CD8-positive, alpha-beta memory T cell (primary cell): ENCODE results near the gene TNRC6C. TPM values are rescaled to one million over a fixed set of nuclear protein-coding genes. Genes with fewer than 3 reads are reported as not detected.
"Not testable (repeated sequence)": the region's sequence is repeated elsewhere in the genome, so short reads cannot be mapped to it uniquely, and the experiment has no call there.

Experiments
- CTCF ChIA-PET: fragments of 350-600 bp; sonication (Branson Sonifier 250); formaldehyde crosslinking; loops from one replicate; lab custom pipeline; 2021; ENCODE audit warnings: antibody characterized with exemption; lab: Charles Lee
- POLR2A ChIA-PET: fragments of 350-600 bp; sonication (Branson Sonifier 250); formaldehyde crosslinking; loops from one replicate; lab custom pipeline; 2021; ENCODE audit warnings: antibody characterized with exemption; lab: Charles Lee
- DNase-seq, 5 donors: peaks; one replicate each; pipeline versions ENCODE4 v3.0.0 to v3.0.0-alpha.2; 2020 to 2022; ENCODE audit warnings: mixed read lengths in 1 of 5
- H3K27ac ChIP-seq: one replicate; pipeline ENCODE4 v1.7.0; 2013; ENCODE audit warnings: low read depth, mild to moderate bottlenecking, low read length, moderate library complexity
- H3K27me3 ChIP-seq: 2 replicates; pipeline ENCODE4 v1.7.0; 2013; ENCODE audit warnings: low read length, mild to moderate bottlenecking; ENCODE audit not compliant: insufficient read depth, poor library complexity, severe bottlenecking
- H3K36me3 ChIP-seq: 2 replicates; pipeline ENCODE4 v1.7.0; 2013; ENCODE audit warnings: mild to moderate bottlenecking, low read length, moderate library complexity; ENCODE audit not compliant: insufficient read depth
- H3K4me1 ChIP-seq: 2 replicates; pipeline ENCODE4 v1.7.0; 2013; ENCODE audit warnings: mild to moderate bottlenecking, low read length, moderate library complexity; ENCODE audit not compliant: insufficient read depth
- H3K4me3 ChIP-seq: 2 replicates; pipeline ENCODE4 v1.7.0; 2013; ENCODE audit warnings: mild to moderate bottlenecking, low read length
- H3K9me3 ChIP-seq: 2 replicates; pipeline ENCODE4 v1.7.0; 2013; ENCODE audit warnings: mild to moderate bottlenecking, low read length
- H3K27ac Mint-ChIP-seq, 8 donors: one replicate each; pipeline ENCODE4 v1.8.0; 2020 to 2021; ENCODE audit warnings: mixed read lengths in 8 of 8, mild to moderate bottlenecking in 6 of 8, inconsistent platforms in 3 of 8, moderate library complexity in 3 of 8
- H3K27me3 Mint-ChIP-seq, 2 donors: one replicate each; pipeline ENCODE4 v1.8.0; 2020 to 2021; ENCODE audit warnings: mixed read lengths in 2 of 2, mild to moderate bottlenecking in 1 of 2, moderate library complexity in 1 of 2
- H3K36me3 Mint-ChIP-seq, 3 donors: one replicate each; pipeline ENCODE4 v1.8.0; 2020 to 2021; ENCODE audit warnings: mixed read lengths in 3 of 3, inconsistent platforms in 1 of 3, mild to moderate bottlenecking in 1 of 3
- H3K4me1 Mint-ChIP-seq, 3 donors: one replicate each; pipeline ENCODE4 v1.8.0; 2020 to 2021; ENCODE audit warnings: mixed read lengths in 3 of 3, inconsistent platforms in 1 of 3, mild to moderate bottlenecking in 1 of 3
- H3K4me3 Mint-ChIP-seq, 7 donors: one replicate each; pipeline ENCODE4 v1.8.0; 2020 to 2021; ENCODE audit warnings: mixed read lengths in 7 of 7, mild to moderate bottlenecking in 6 of 7, moderate library complexity in 4 of 7, inconsistent platforms in 2 of 7
- H3K9me3 Mint-ChIP-seq, 5 donors: one replicate each; pipeline ENCODE4 v1.8.0; 2020 to 2022; ENCODE audit warnings: mixed read lengths in 5 of 5, mild to moderate bottlenecking in 3 of 5, moderate library complexity in 2 of 5, inconsistent platforms in 1 of 5
- polyA plus RNA-seq: library from polyadenylated mRNA; unstranded; fragments of 300-500 nt; fragmentation: Illumina TruSeq; gene quantifications from one replicate; pipeline ENCODE4 v1.2.3, GENCODE V29; 2021
- total RNA-seq, 2 experiments: library from RNA; stranded (reverse); gene quantifications; one replicate each; pipeline ENCODE4 v1.2.3, GENCODE V29; 2021

The TNRC6C gene
- total and polyA plus RNA-seq, 3 experiments from 2014 or later, result 7.4 to 28.1 (median 25.9) TPM

- ChIA-PET POLR2A (interaction anchor here (0.7 kb wide), 1 partner anchor 66 kb away, joined by 3 read pairs; no protein-coding TSS in a partner anchor), CTCF (interaction anchor here (0.7 kb wide), 1 partner anchor 24 kb away, joined by 3 read pairs; no protein-coding TSS in a partner anchor)
- Mint-ChIP-seq H3K36me3 (peaks cover 4 to 19% (median 5%) of the 10 kb centered on the region in 3 donors), H3K27ac (peak overlapping the region in 1 of 8 donors; percentile 25), H3K4me1 (peaks cover 56 to 81% (median 67%) of the 10 kb centered on the region in 3 donors)
- H3K27me3 ChIP-seq, H3K36me3 ChIP-seq, H3K4me3 ChIP-seq, H3K9me3 ChIP-seq, H3K9me3 Mint-ChIP-seq, H3K27ac ChIP-seq, H3K4me3 Mint-ChIP-seq, H3K4me1 ChIP-seq, DNase-seq, H3K27me3 Mint-ChIP-seq: not testable (repeated sequence)
These were observed 23.9 kb downstream of the TNRC6C start for GRCh38 chr17:77982430-77982829.

DNA sequence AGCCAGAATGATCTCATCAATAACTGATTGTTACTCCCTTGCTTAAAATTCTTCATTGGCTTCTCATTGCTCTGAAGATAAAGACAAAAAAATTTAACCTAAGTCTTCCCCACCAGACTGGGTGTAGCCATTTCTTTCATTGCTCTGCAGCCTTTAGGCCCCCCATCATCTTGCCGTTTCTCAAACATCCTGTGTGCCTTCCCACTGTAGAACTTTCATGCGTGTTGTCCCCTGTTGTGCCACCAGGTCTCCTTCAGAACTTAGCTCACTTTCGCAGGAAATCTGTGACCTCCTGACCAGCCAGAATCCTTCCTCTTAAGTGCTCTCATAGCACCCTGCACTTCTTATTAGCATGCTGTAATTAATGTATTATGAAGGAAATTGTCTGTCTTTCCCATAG is 31.8 kb downstream of the TNRC6C start:
- H3K36me3 Mint-ChIP-seq, result peaks cover 0 to 13% (median 4%) of the 10 kb centered on the region in 3 donors
- Histone ChIP-seq H3K4me3 (no peak overlapping the region), H3K27ac (no peak overlapping the region), H3K4me1 (peaks cover 37% of the 10 kb centered on the region), H3K27me3 (no peaks in the 10 kb centered on the region), H3K9me3 (no peaks in the 10 kb centered on the region), H3K36me3 (no peaks in the 10 kb centered on the region)
- no peak overlapping the region for H3K4me3 Mint-ChIP-seq
- ChIA-PET POLR2A (no interaction called here), CTCF (interaction anchor here (1.5 kb wide), 1 partner anchor 29 kb away, joined by 6 read pairs; no protein-coding TSS in a partner anchor)
- peak overlapping the region in 5 of 8 donors; percentile 9 to 71 (median 13) for H3K27ac Mint-ChIP-seq
- DNase-seq, result peak in 1 of 5 donors; percentile 22
- H3K9me3 Mint-ChIP-seq, result no peaks in the 10 kb centered on the region
- H3K4me1 Mint-ChIP-seq, result peaks cover 57 to 78% (median 70%) of the 10 kb centered on the region in 3 donors
- no peaks in the 10 kb centered on the region for H3K27me3 Mint-ChIP-seq

GRCh38 chr17:77993735-77994134 is 35.2 kb downstream of the TNRC6C start:
- DNase-seq, H3K27ac ChIP-seq, H3K9me3 Mint-ChIP-seq, H3K27me3 ChIP-seq, H3K27ac Mint-ChIP-seq, H3K4me3 ChIP-seq, H3K27me3 Mint-ChIP-seq, POLR2A ChIA-PET, H3K9me3 ChIP-seq, H3K36me3 ChIP-seq: not testable (repeated sequence)
- Mint-ChIP-seq H3K36me3 (peaks cover 0 to 18% (median 4%) of the 10 kb centered on the region in 3 donors), H3K4me3 (peak overlapping the region in 1 of 7 donors; percentile 11), H3K4me1 (peaks cover 66 to 89% (median 77%) of the 10 kb centered on the region in 3 donors)
- CTCF ChIA-PET, result interaction anchor here (0.9 kb wide), 1 partner anchor 20 kb away, joined by 4 read pairs; no protein-coding TSS in a partner anchor
- H3K4me1 ChIP-seq, result peaks cover 38% of the 10 kb centered on the region

- H3K4me3 Mint-ChIP-seq, result peak overlapping the region in 1 of 7 donors; percentile 8
- ChIA-PET POLR2A (no interaction called here), CTCF (interaction anchor here (1.3 kb wide), 1 partner anchor 18 kb away, joined by 4 read pairs; no protein-coding TSS in a partner anchor)
- H3K9me3 ChIP-seq, result no peaks in the 10 kb centered on the region
- DNase-seq, result peak in 1 of 5 donors; percentile 36
- H3K4me3 ChIP-seq, result no peak overlapping the region
- H3K27me3 Mint-ChIP-seq, result no peaks in the 10 kb centered on the region
- no peaks in the 10 kb centered on the region for H3K9me3 Mint-ChIP-seq
- peaks cover 65 to 89% (median 77%) of the 10 kb centered on the region in 3 donors for H3K4me1 Mint-ChIP-seq
- H3K27ac ChIP-seq, result no peak overlapping the region
- no peaks in the 10 kb centered on the region for H3K36me3 ChIP-seq
- H3K36me3 Mint-ChIP-seq, result peaks cover 0 to 18% (median 4%) of the 10 kb centered on the region in 3 donors
- peak overlapping the region; percentile 24 to 86 (median 71) for H3K27ac Mint-ChIP-seq
- peaks cover 45% of the 10 kb centered on the region for H3K4me1 ChIP-seq
- H3K27me3 ChIP-seq, result no peaks in the 10 kb centered on the region
These were observed 36.8 kb downstream of the TNRC6C start for GRCh38 chr17:77995146-77995852.

GRCh38 chr17:77996256-77996655 is 37.8 kb downstream of the TNRC6C start:
- Histone ChIP-seq H3K4me1 (peaks cover 43% of the 10 kb centered on the region), H3K27ac (no peak overlapping the region), H3K4me3 (no peak overlapping the region), H3K36me3 (no peaks in the 10 kb centered on the region), H3K9me3 (no peaks in the 10 kb centered on the region), H3K27me3 (no peaks in the 10 kb centered on the region)
- no peak for DNase-seq
- Mint-ChIP-seq H3K36me3 (peaks cover 0 to 17% (median 4%) of the 10 kb centered on the region in 3 donors), H3K4me1 (peaks cover 63 to 89% (median 79%) of the 10 kb centered on the region in 3 donors), H3K4me3 (peak overlapping the region in 1 of 7 donors; percentile 34), H3K9me3 (no peaks in the 10 kb centered on the region), H3K27me3 (no peaks in the 10 kb centered on the region), H3K27ac (peak overlapping the region; percentile 29 to 86 (median 68))
- ChIA-PET CTCF (no interaction called here), POLR2A (no interaction called here)

GRCh38 chr17:77999413-78000173 is 41.1 kb downstream of the TNRC6C start:
- no peaks in the 10 kb centered on the region for H3K9me3 ChIP-seq
- no peak for DNase-seq
- H3K27ac Mint-ChIP-seq, result peak overlapping the region in 2 of 8 donors; percentile 48 to 82
- peaks cover 0 to 24% (median 2%) of the 10 kb centered on the region in 3 donors for H3K36me3 Mint-ChIP-seq
- peak overlapping the region in 1 of 7 donors; percentile 8 for H3K4me3 Mint-ChIP-seq
- no peaks in the 10 kb centered on the region for H3K36me3 ChIP-seq
- H3K27me3 ChIP-seq, result no peaks in the 10 kb centered on the region
- ChIA-PET POLR2A (no interaction called here), CTCF (no interaction called here)
- H3K4me3 ChIP-seq, result no peak overlapping the region
- H3K27me3 Mint-ChIP-seq, result no peaks in the 10 kb centered on the region
- H3K9me3 Mint-ChIP-seq, result no peaks in the 10 kb centered on the region
- no peak overlapping the region for H3K27ac ChIP-seq
- H3K4me1 ChIP-seq, result peaks cover 36% of the 10 kb centered on the region
- peaks cover 73 to 95% (median 89%) of the 10 kb centered on the region in 3 donors for H3K4me1 Mint-ChIP-seq

GRCh38 chr17:78000341-78000740 is 41.8 kb downstream of the TNRC6C start:
- Mint-ChIP-seq H3K27me3 (no peaks in the 10 kb centered on the region), H3K4me1 (peaks cover 66 to 88% (median 82%) of the 10 kb centered on the region in 3 donors), H3K27ac (peak overlapping the region in 3 of 8 donors; percentile 19 to 60 (median 38)), H3K4me3 (no peak overlapping the region), H3K36me3 (peaks cover 0 to 29% (median 2%) of the 10 kb centered on the region in 3 donors), H3K9me3 (no peaks in the 10 kb centered on the region)
- Histone ChIP-seq H3K27ac (no peak overlapping the region), H3K9me3 (no peaks in the 10 kb centered on the region), H3K36me3 (no peaks in the 10 kb centered on the region), H3K27me3 (no peaks in the 10 kb centered on the region), H3K4me1 (peaks cover 29% of the 10 kb centered on the region), H3K4me3 (no peak overlapping the region)
- POLR2A ChIA-PET, result no interaction called here
- no peak for DNase-seq
- CTCF ChIA-PET, result no interaction called here
